OCI-LY7 (cell line): ENCODE results near the gene SPRYD3. TPM values are rescaled to one million over a fixed set of nuclear protein-coding genes. Genes with fewer than 3 reads are reported as not detected.

Source experiments
- BruUV-seq: library from RNA; stranded (reverse); fragments of 400-500 nt; replicated peaks from 2 replicates; lab custom pipeline; 2021; lab: Mats Ljungman, UMichigan
- CTCF ChIA-PET: fragments of 300-600 bp; sonication (Branson Sonifier 250); formaldehyde crosslinking; loops from one replicate; lab custom pipeline; 2022; ENCODE audit warnings: antibody characterized with exemption; ENCODE audit not compliant: unreplicated experiment; lab: Charles Lee
- POLR2A ChIA-PET: fragments of 300-600 bp; sonication (Branson Sonifier 250); formaldehyde crosslinking; loops from one replicate; lab custom pipeline; 2022; ENCODE audit warnings: antibody characterized with exemption; lab: Charles Lee
- DNase-seq: peaks from one replicate; pipeline ENCODE4 v3.0.0-alpha.2; 2015; ENCODE audit warnings: low spot score
- H2AFZ ChIP-seq: fragments of 200-600 bp; sonication (generic), shearing (Covaris generic); 2 replicates; pipeline ENCODE4 v1.6.1; 2014; ENCODE audit warnings: mild to moderate bottlenecking, antibody characterized with exemption, low read length, moderate library complexity
- H3K27ac ChIP-seq: fragments of 200-600 bp; sonication (generic); 2 replicates; pipeline ENCODE4 v1.5.1; 2014; ENCODE audit warnings: mixed run types, low read depth, mild to moderate bottlenecking, moderate library complexity, low read length, inconsistent platforms; ENCODE audit not compliant: poor library complexity, severe bottlenecking
- H3K36me3 ChIP-seq: fragments of 200-600 bp; sonication (generic); 2 replicates; pipeline ENCODE4 v1.6.1; 2014; ENCODE audit warnings: mild to moderate bottlenecking, antibody characterized with exemption, low read length, moderate library complexity, mixed read lengths; ENCODE audit not compliant: insufficient read depth
- H3K4me1 ChIP-seq: fragments of 200-600 bp; sonication (generic); 2 replicates; pipeline ENCODE4 v1.5.1; 2014; ENCODE audit warnings: mild to moderate bottlenecking, low read length; ENCODE audit not compliant: insufficient read depth, poor library complexity, severe bottlenecking
- H3K4me2 ChIP-seq: fragments of 200-600 bp; sonication (generic); 2 replicates; pipeline ENCODE4 v1.6.1; 2014; ENCODE audit warnings: mild to moderate bottlenecking, low read length
- H3K4me3 ChIP-seq: fragments of 200-600 bp; sonication (generic); 2 replicates; pipeline ENCODE4 v1.5.1; 2014; ENCODE audit warnings: mild to moderate bottlenecking, low read depth, low read length; ENCODE audit not compliant: poor library complexity, severe bottlenecking
- H3K79me2 ChIP-seq: fragments of 200-600 bp; sonication (generic); 2 replicates; pipeline ENCODE4 v1.6.1; 2016; ENCODE audit warnings: low read depth, mild to moderate bottlenecking, low read length, moderate library complexity, mixed read lengths; ENCODE audit not compliant: insufficient read depth
- H3K9me2 ChIP-seq: fragments of 200-600 bp; sonication (generic); 2 replicates; pipeline ENCODE4 v1.6.1; 2016; ENCODE audit warnings: mild to moderate bottlenecking, low read length, mixed read lengths; ENCODE audit not compliant: insufficient read depth
- H3K9me3 ChIP-seq: fragments of 200-600 bp; sonication (generic); 2 replicates; pipeline ENCODE4 v1.6.1; 2014; ENCODE audit warnings: mild to moderate bottlenecking, mixed run types, low read length, mixed read lengths
- H4K20me1 ChIP-seq: fragments of 200-600 bp; sonication (generic); 2 replicates; pipeline ENCODE4 v1.6.1; 2014; ENCODE audit warnings: mild to moderate bottlenecking, antibody characterized with exemption, low read length, moderate library complexity, mixed read lengths; ENCODE audit not compliant: insufficient read depth
- EZH2phosphoT487 ChIP-seq: fragments of 200-600 bp; sonication (generic); IDR thresholded peaks from 2 replicates; pipeline ENCODE4 v1.6.1; 2018; ENCODE audit warnings: low read depth, borderline replicate concordance, mild to moderate bottlenecking, mixed run types, antibody characterized with exemption, low read length, moderate library complexity, mixed read lengths
- intact Hi-C: fragments of 100-400 bp; cut with micrococcal nuclease; formaldehyde crosslinking; loops from one replicate; pipeline ENCODE4 v1.10.0; 2022; ENCODE audit not compliant: unreplicated experiment
- total RNA-seq, 2 experiments: library from RNA; depleted of rRNA in 1 of 2; stranded (reverse); fragments of >200 nt in 1 of 2; shearing (Covaris generic) in 1 of 2; gene quantifications; 2 replicates each; pipeline ENCODE4 v1.2.3, GENCODE V29; 2014 to 2022
- TF ChIP-seq, protein P1 (sequence below): fragments of 200-600 bp; sonication (generic); conservative IDR thresholded peaks from 2 replicates; pipeline ENCODE4 v1.5.1; 2014; ENCODE audit warnings: mild to moderate bottlenecking, antibody characterized with exemption, low read length, moderate library complexity, mixed read lengths

The SPRYD3 gene
- total RNA-seq, 2 experiments from 2014 or later = 7.3 to 20.5 TPM

DNA sequence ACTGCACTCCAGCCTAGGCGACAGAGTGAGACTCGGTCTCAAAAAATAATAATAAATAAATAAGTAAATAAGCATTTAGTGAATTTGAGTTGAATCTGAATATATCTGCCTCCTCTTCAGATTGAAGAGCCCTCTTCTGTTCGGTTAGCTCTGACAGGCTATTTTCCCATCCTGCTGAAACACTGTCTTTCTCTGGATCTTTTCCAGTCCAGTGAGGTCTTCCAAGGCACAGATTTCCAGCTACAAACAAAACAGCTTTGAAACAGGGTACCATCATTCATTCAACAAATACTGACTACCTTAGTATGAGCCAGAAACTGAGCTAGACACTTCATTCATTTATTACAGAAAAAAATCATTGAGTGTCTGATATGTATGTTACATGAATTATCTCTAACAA, 7.2 kb upstream of the SPRYD3 start:
- Histone ChIP-seq H3K79me2 (no peaks in the 10 kb centered on the region), H3K27ac (no peak overlapping the region), H3K4me1 (no peaks in the 10 kb centered on the region), H3K36me3 (no peaks in the 10 kb centered on the region), H4K20me1 (no peaks in the 10 kb centered on the region), H3K9me3 (no peaks in the 10 kb centered on the region), H3K4me3 (no peak overlapping the region), H2AFZ (no peak overlapping the region), H3K9me2 (no peaks in the 10 kb centered on the region), H3K4me2 (no peak overlapping the region)
- ChIA-PET POLR2A (no interaction called here), CTCF (interaction anchor here (1.0 kb wide), 1 partner anchor 16 kb away, joined by 4 read pairs; the partner anchor contains the start of gene SOAT2)
- TF ChIP-seq, protein P1, sequence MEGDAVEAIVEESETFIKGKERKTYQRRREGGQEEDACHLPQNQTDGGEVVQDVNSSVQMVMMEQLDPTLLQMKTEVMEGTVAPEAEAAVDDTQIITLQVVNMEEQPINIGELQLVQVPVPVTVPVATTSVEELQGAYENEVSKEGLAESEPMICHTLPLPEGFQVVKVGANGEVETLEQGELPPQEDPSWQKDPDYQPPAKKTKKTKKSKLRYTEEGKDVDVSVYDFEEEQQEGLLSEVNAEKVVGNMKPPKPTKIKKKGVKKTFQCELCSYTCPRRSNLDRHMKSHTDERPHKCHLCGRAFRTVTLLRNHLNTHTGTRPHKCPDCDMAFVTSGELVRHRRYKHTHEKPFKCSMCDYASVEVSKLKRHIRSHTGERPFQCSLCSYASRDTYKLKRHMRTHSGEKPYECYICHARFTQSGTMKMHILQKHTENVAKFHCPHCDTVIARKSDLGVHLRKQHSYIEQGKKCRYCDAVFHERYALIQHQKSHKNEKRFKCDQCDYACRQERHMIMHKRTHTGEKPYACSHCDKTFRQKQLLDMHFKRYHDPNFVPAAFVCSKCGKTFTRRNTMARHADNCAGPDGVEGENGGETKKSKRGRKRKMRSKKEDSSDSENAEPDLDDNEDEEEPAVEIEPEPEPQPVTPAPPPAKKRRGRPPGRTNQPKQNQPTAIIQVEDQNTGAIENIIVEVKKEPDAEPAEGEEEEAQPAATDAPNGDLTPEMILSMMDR = no peak
- no peak for TF ChIP-seq EZH2phosphoT487
- no TSS peak for BruUV-seq
- intact Hi-C loops = no loop called here
- no peak for DNase-seq

DNA sequence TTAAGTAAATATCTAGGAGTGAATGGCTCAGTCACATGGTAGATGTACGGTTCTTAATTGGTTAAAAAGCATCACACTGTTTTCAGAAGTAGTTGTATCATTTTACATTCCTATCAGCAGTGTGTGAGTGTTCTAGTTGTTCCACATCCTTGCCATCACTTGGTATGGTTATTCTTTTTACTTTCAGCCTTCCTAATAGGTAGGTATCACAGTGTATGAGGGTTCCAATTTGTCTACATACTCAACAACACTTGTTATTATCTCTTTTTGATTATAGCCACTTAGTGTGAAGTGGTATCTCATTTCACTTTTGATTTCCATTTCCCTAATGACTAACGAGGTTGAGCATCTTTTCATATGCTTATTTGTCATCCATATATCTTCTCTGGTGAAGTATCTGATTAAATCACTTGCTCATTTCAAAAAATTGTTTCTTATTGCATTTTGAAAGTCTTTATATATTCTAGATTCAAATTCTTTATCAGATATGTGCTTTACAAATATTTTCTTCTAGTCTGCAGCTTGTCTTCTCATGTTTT, 3.5 kb upstream of the SPRYD3 start:
- no TSS peak for BruUV-seq
- intact Hi-C loops = no loop called here

More for the DNA sequence above, 3.5 kb upstream of the SPRYD3 start:
- POLR2A ChIA-PET = no interaction called here
- Histone ChIP-seq H3K9me3 (no peaks in the 10 kb centered on the region), H3K36me3 (no peaks in the 10 kb centered on the region), H2AFZ (no peak overlapping the region), H3K4me1 (peaks cover 10% of the 10 kb centered on the region), H3K27ac (no peak overlapping the region), H3K79me2 (no peaks in the 10 kb centered on the region; the same call in 1 of the 2 replicates), H4K20me1 (no peaks in the 10 kb centered on the region), H3K9me2 (no peaks in the 10 kb centered on the region), H3K4me2 (no peak overlapping the region), H3K4me3 (no peak overlapping the region)
- DNase-seq = no peak
- CTCF ChIA-PET = no interaction called here
- no peak for TF ChIP-seq EZH2phosphoT487
- TF ChIP-seq, protein P1 = no peak
